Neural progenitor cell (in vitro differentiated cells): ENCODE data around the gene RB1.

Experiments
- CTCF ChIP-seq: fragments of 200-600 bp; sonication (generic); IDR thresholded peaks from 2 replicates; pipeline ENCODE4 v1.5.1; 2017; ENCODE audit warnings: antibody characterized with exemption, mild to moderate bottlenecking
- EZH2 ChIP-seq: fragments of 200-600 bp; sonication (generic); IDR thresholded peaks from 2 replicates; pipeline ENCODE4 v1.6.1; 2017; ENCODE audit warnings: antibody characterized with exemption, mild to moderate bottlenecking, moderate library complexity
- EZH2phosphoT487 ChIP-seq: fragments of 200-600 bp; sonication (generic); IDR thresholded peaks from 2 replicates; pipeline ENCODE4 v1.6.1; 2017; ENCODE audit warnings: antibody characterized with exemption

DNA sequence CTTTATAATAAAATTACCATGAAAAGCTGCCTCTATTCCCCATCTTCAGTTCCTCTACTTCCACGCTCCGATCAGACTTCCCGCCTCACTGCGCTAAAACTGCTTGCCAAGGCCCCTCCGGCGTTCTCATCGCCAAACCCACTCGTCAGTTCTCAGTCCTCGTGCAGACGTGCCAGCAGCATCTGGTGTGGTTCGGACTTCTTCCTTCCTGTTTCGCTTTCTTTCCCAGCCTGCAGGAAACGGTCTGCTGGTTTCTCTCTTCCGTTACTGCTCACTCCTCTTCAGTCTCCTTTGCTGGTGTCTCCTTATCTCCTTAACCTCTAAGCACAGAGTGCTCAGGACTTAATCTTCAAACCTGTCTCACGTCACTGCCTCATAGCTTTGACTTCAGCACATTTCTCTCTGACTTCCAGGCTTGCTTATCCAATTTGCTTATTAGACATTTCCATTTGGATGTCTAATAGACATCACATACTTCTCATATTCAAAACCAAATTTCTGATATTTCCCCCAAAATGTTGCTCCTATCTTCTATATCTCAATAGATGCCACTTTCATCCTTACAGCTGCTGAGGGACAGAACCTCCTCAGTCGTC lies 189.0 kb downstream of the RB1 start:
- TF ChIP-seq CTCF, result no peak
- TF ChIP-seq EZH2phosphoT487, result no peak
- TF ChIP-seq EZH2, result no peak
